ENCODE results near the gene CCR1.

CCR1 gene

GRCh38 chr3:46208167-46208704 lies at the start of gene CCR1:
Gene CCR1, minus strand, starts transcription at chr3:46208313. Its CDS starts 4,000 bp downstream, at chr3:46204313.
- DNase-seq = peak; percentile 49

DNA sequence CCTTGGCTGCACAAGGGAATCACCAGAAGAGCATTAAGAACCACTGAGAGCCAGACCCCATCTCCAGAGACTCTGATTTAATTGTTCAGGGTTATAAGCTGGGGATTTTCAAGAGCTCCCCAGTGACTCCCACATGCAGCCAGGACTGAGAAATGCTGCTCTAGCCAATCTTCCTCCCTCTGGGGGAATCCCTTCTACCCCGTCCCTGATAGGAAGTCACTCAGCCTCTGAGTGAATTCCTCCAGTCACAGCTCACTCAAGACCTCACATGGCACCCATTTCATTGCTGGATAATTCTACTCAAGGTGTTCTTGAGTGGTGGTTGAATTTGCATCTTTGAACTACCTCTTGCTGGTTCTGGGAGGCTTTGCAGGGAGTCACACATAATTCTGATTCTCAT lies 44.9 kb upstream of the CCR1 start:
- DNase-seq = no peak

- no peak for DNase-seq
Observed at GRCh38 chr3:46245146-46245545, 37.0 kb upstream of the CCR1 start.

DNA sequence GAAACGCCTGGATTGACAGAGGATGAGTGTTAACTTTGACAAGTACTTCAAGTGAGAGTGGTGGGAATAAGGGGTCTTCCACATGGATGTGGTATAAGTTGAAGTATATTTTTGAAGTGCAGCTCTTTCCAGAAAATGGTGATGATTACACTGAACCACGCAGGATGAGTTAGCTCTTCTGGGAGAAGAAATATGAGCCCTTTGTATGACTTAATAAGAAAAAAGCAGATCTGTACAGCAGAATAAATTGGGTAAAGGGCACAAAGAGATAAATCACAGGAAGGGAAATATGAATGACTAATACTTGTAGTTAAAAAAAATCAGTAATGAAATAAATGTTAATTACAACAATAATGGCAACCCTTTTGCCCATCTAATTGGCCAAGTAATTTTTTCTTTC lies 35.4 kb upstream of the CCR1 start:
- no peak for DNase-seq

- no peak for DNase-seq
Observed at GRCh38 chr3:46242120-46242519, 34.0 kb upstream of the CCR1 start, which contains the start of gene CCR3. Gene CCR3, plus strand, starts transcription at chr3:46242460. Its CDS starts 22,699 bp downstream, at chr3:46265159.

- no peak for DNase-seq
Observed at GRCh38 chr3:46239952-46240351, 31.8 kb upstream of the CCR1 start.

DNA sequence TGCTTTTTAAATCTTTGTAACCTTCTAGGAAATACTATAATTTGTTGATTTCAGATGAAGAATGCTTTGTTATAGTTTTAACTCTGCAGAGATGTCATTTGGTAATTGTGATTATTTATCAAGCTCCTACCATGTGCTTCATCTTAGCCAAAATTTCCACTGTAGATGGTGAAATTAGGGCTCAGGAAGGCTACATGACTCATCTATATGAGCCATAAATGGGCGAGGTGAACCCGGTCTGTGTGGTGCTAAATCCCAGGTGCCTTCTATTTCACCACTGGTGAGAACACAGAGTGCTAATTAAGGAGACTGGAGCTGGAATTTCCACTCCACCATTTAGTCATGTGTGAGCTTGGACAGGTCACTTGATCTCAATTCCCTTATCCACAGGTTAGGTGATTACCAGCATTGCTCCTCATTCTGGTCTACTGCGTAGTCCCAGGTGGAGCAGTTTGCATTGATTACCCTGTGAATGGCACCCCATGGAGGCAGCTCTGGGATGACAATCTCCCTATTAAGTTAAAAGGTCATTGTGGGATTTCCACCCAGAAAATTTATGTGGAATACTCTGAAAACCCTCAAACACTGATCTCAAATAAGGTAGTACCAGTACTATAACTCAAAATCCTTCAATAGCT lies 31.3 kb upstream of the CCR1 start:
- DNase-seq = no peak

GRCh38 chr3:46238386-46238785 lies 30.3 kb upstream of the CCR1 start:
- DNase-seq = no peak

DNA sequence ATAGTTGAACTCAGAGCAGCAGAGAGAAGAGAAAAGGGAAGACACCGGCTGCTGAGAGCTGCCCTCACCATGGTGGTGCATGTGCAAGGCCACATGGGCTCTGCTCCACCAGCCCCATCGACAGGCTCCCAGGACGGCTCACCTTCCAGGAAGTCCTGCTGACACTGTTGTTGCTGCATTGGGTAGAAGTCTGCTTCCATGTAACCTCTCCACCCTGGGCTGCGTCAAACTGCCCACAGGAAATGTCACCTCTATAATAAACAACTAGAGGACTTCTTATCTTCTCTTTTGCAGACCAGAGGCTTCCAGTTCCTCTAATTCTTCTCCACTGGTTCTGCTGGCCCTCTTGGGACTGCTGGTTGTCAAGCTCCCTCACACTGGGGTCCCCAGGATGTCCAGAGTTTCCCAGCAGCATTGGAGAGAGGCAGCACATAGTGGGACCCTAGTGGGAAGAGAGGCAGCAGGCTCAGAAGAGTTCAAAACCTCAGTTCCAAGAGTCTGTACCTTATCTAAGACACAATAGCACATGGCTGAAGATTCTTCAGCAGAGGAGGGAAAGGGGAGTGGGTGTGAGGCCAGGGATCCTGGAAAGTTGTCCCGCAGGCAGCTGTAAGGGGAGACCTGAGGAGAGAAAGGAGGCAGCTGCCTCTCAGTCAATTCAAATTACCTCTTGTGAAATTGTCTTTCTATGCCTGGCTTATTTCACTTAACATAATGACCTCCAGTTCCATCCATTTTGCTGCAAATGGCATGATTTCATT lies 28.4 kb upstream of the CCR1 start:
- no peak for DNase-seq

DNA sequence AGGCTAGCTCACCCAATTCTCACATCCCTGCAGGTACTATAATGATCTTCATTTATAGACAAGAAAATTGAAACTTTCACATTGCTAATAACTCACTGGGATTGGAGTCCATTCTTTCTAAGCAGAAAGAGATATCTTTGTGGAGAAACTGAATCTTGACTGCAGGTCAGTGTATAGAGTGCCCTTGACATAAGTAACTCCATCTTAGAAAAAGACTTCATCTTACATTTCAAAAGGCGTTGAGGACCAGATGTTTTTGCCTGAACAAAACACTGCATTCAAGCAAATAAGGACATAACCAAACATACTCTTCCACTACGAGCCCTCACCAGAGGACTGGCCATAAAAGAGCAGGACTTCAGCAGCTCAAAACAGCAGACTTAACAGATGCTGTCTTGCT lies 27.3 kb upstream of the CCR1 start:
- no peak for DNase-seq

DNA sequence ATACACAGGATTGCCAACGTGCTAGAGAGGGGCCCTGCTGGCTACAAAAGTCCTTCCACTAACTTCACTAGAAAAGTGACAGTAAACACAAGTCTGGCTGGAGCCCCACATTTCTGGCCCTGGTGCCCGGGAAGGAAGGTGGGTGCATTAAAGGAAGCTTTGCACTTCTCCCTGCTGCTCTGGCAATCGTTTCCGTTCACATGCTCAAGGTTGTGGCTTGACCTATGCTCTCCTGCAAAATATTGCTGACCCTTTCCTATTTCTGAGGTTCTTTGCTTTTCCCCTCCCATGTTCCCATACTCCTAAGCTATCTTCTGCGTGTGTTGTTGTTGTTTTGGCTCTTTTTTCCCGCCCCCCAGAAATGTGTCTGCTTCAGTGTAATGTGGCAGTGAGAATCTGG lies 25.1 kb upstream of the CCR1 start:
- no peak for DNase-seq

GRCh38 chr3:46231323-46231722 lies 23.2 kb upstream of the CCR1 start:
- DNase-seq = no peak

- no peak for DNase-seq
Observed at GRCh38 chr3:46228260-46229242, 20.4 kb upstream of the CCR1 start.

DNA sequence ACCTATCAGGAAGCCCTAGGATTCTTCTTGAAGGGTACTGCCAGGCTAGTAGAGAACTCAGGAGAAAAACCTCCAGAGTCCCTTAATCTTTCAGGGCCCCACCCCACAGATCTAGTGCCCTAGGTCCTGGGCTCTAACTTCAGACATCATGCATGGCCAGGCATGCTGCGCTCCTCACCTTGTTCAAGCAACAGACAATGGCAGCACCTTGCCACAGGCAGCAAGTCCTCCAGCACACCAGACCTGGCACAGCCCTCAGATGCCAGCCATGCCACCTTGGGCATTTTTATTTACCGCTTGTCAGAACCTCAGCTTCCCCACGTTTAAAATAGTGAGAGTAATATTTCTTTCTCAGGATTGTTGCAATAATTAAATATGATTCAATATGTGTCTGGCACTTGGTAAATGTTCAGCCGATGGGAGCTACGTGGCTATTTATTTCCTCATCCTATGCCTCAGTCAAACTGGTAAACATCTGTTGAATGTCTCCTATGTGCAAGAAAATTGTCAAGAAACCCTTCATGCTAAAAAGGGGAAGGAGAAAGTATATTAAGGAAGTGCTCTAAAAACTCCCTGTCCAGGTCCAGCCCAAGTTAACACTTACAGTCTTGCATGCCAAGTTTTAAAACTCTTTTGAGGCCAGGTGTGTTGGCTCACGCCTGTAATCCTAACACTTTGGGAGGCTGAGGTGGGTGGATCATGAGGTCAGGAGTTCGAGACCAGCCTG lies 14.5 kb upstream of the CCR1 start:
- no peak for DNase-seq

- no peak for DNase-seq
Observed at GRCh38 chr3:46221938-46222337, 13.8 kb upstream of the CCR1 start.

- DNase-seq = no peak
Observed at GRCh38 chr3:46221391-46221790, 13.3 kb upstream of the CCR1 start.

DNA sequence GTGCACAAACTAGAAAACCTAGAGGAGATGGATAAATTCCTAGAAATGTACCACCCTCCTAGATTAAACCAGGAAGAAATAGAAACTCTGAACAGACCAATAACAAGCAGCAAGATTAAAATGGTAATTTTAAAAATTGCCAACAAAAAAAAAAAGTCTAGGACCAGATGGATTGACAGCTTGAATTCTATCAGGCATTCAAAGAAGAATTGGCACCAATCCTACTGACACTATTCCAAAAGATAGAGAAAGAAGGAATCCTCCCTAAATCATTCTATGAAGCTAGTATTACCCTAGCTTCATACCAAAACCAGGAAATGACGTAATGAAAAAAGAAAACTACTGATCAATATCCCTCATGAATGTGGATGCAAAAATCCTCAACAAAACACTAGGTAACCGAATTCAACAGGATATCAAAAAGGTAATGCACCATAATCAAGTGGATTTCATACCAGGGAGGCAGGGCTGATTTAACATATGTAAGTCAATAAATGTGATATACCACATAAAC lies 10.1 kb upstream of the CCR1 start:
- DNase-seq = no peak

- no peak for DNase-seq
Observed at GRCh38 chr3:46215810-46216414, 7.8 kb upstream of the CCR1 start.

- no peak for DNase-seq
Observed at GRCh38 chr3:46214751-46215352, 6.7 kb upstream of the CCR1 start.

DNA sequence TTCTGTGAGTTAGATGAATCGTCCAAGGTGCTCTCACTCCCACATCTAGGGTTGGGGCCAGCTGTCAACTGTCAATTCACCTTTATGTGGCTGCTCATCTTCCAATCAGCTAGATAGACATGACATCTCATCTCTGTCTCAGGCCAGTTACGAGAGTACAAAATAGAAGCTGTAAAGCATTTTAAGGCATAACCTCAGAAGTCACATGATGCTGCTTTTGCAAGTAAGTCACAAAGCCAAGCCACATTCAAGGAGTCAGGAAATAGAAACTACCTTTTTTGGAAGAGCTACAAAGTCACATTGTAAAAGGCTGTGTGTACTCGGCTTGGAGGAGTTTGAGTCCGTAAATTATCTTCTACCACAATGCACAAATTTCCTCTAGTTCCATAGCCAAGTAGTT lies 5.1 kb upstream of the CCR1 start:
- DNase-seq = peak; percentile 54

DNA sequence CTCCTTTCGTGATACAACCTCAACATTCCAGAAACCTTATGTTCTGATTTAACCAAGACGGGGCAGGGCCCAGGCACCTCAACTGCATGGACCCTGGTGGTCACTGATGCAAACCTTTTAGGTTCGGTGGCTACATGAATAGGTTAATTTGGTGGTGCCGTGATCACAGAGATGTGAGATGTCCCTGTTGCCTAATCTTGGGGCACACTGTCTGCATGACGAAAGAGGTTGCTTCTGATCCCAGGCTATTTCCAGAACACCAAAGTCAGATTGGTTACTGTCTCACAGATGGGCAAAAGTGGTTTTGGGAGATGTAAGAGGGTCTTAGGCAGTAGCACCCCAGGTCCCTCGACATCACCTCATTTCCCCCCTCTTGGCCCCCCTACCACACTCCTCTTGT lies 4.0 kb upstream of the CCR1 start:
- DNase-seq = no peak

Measured in CD4-positive, alpha-beta T cell treated with Interleukin-10 for 1 hour (primary cell).